Thoracic aorta (tissue), 2 donors: ENCODE results near the gene BBS2. TPM values are rescaled to one million over a fixed set of nuclear protein-coding genes. Genes with fewer than 3 reads are reported as not detected.
"Not testable (repeated sequence)": the region's sequence is repeated elsewhere in the genome, so short reads cannot be mapped to it uniquely, and the experiment has no call there.

Experiments used
- ATAC-seq: fragments of 150-250 bp; one replicate; pipeline ENCODE4 v1.8.0; 2017; ENCODE audit warnings: low read depth; ENCODE audit not compliant: insufficient number of reproducible peaks, low FRiP score
- DNase-seq: peaks from one replicate; pipeline ENCODE4 v3.0.0-alpha.2; 2020; ENCODE audit warnings: low spot score
- H3K27ac ChIP-seq, 2 donors: fragments of 200-600 bp; sonication (generic); 1 replicate in 1 of 2; 2 replicates in 1 of 2; pipeline ENCODE4 v1.5.1; 2016; ENCODE audit warnings: mild to moderate bottlenecking in 2 of 2, moderate library complexity in 2 of 2
- H3K27me3 ChIP-seq: fragments of 200-600 bp; sonication (generic); replicated peaks from 2 replicates; pipeline ENCODE4 v1.6.0; 2016; ENCODE audit warnings: mild to moderate bottlenecking; ENCODE audit not compliant: insufficient read depth
- H3K36me3 ChIP-seq: fragments of 200-600 bp; sonication (generic); one replicate; pipeline ENCODE4 v1.5.1; 2016
- H3K4me1 ChIP-seq, 2 donors: fragments of 200-600 bp; sonication (generic); 1 replicate in 1 of 2; 2 replicates in 1 of 2; pipeline versions ENCODE4 v1.5.1 to v1.6.0; 2016; ENCODE audit warnings: low read depth in 2 of 2, mild to moderate bottlenecking in 1 of 2; ENCODE audit not compliant: control insufficient read depth in 1 of 2
- H3K4me3 ChIP-seq: fragments of 200-600 bp; sonication (generic); 2 replicates; pipeline ENCODE4 v1.5.1; 2016; ENCODE audit warnings: mild to moderate bottlenecking
- H3K9me3 ChIP-seq: fragments of 200-600 bp; sonication (generic); 2 replicates; pipeline ENCODE4 v1.5.1; 2016
- total RNA-seq, 2 donors: library from RNA; depleted of rRNA; stranded (reverse); fragments of >200 nt; gene quantifications; one replicate each; pipeline versions ENCODE4 v1.1.0 to v1.2.3, GENCODE V29; 2016
- TF ChIP-seq, protein P1 (sequence below): fragments of 200-600 bp; sonication (generic); IDR thresholded peaks from one replicate; pipeline ENCODE4 v1.5.1; 2019; ENCODE audit warnings: antibody characterized with exemption

BBS2 gene
- total RNA-seq, 2 donors from 2014 or later: 33.3 to 39.3 TPM

DNA sequence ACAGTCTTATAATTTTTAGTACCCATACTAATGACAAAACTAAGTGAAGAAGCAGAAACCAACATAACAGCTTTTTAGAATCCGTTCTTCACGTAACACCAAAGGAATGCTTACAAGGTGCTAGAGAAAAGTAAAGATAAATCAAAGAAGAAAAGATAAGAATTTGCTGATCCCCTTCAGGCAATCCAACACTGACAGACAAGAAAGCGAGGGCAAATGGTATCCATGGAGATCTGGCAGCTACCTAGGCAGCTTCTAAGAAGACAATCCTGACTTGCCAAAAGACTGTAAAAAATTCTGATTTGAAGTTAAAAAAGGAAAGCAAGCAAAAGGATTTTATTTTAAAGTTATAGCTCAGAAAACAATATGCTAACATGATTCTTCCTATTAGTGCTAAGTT is 14.6 kb downstream of the BBS2 start:
- peaks cover 6 to 12% of the 10 kb centered on the region in 2 donors for H3K4me1 ChIP-seq
- DNase-seq (no peak), ATAC-seq (no peak)
- no peaks in the 10 kb centered on the region for H3K9me3 ChIP-seq
- no peaks in the 10 kb centered on the region for H3K27me3 ChIP-seq
- H3K36me3 ChIP-seq: peaks cover 49% of the 10 kb centered on the region
- TF ChIP-seq, protein P1, sequence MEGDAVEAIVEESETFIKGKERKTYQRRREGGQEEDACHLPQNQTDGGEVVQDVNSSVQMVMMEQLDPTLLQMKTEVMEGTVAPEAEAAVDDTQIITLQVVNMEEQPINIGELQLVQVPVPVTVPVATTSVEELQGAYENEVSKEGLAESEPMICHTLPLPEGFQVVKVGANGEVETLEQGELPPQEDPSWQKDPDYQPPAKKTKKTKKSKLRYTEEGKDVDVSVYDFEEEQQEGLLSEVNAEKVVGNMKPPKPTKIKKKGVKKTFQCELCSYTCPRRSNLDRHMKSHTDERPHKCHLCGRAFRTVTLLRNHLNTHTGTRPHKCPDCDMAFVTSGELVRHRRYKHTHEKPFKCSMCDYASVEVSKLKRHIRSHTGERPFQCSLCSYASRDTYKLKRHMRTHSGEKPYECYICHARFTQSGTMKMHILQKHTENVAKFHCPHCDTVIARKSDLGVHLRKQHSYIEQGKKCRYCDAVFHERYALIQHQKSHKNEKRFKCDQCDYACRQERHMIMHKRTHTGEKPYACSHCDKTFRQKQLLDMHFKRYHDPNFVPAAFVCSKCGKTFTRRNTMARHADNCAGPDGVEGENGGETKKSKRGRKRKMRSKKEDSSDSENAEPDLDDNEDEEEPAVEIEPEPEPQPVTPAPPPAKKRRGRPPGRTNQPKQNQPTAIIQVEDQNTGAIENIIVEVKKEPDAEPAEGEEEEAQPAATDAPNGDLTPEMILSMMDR: no peak
- no peak overlapping the region for H3K27ac ChIP-seq
- H3K4me3 ChIP-seq: no peak overlapping the region

DNA sequence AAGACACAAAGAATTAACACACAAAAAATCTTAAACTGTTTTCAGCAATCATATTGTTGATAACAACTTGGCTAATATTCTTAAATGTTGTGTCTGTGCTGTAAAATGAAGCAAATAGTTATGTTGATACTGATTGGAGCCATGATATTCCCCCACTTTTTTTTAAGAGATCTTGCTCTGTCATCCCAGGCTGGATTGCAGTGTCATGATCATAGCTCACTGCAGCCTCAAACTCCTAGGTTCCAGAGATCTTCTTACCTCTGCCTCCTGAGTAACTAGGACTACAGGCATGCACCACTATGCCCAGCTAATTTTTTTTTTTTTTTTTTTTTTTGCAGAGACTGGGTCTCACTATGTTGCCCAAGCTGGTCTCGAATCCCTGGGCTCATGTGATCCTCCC is 26.0 kb downstream of the BBS2 start:
- H3K4me3 ChIP-seq: no peak overlapping the region
- H3K27ac ChIP-seq: no peak overlapping the region

DNA sequence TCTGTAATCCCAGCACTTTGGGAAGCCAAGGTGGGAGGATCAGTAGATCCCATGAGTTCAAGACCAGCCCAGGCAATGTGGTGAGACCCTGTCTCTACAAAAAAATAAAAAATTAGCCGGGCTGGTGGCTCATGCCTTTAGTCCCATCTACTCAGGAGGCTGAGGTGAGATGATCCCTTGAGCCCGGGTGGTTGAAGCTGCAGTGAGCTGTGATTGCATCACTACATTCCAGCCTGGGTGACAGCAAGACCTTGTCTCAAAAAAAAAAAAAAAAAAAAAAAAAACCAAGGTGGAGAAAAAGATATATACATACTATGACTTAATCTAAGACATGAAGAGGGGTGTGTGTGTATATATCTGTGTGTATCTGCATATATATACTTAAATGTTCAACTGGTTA is 26.7 kb downstream of the BBS2 start:
- Histone ChIP-seq H3K4me3 (no peak overlapping the region), H3K9me3 (no peaks in the 10 kb centered on the region), H3K27me3 (no peaks in the 10 kb centered on the region), H3K27ac (no peak overlapping the region), H3K4me1 (no peaks in the 10 kb centered on the region), H3K36me3 (peaks cover 20% of the 10 kb centered on the region)
- DNase-seq (no peak), ATAC-seq (no peak)
- TF ChIP-seq, protein P1: no peak

More for the DNA sequence above, 26.0 kb downstream of the BBS2 start:
- H3K4me1 ChIP-seq: no peaks in the 10 kb centered on the region
- peaks cover 27% of the 10 kb centered on the region for H3K36me3 ChIP-seq
- TF ChIP-seq, protein P1: no peak
- ATAC-seq: no peak
- H3K27me3 ChIP-seq: no peaks in the 10 kb centered on the region
- no peaks in the 10 kb centered on the region for H3K9me3 ChIP-seq
- DNase-seq: no peak

DNA sequence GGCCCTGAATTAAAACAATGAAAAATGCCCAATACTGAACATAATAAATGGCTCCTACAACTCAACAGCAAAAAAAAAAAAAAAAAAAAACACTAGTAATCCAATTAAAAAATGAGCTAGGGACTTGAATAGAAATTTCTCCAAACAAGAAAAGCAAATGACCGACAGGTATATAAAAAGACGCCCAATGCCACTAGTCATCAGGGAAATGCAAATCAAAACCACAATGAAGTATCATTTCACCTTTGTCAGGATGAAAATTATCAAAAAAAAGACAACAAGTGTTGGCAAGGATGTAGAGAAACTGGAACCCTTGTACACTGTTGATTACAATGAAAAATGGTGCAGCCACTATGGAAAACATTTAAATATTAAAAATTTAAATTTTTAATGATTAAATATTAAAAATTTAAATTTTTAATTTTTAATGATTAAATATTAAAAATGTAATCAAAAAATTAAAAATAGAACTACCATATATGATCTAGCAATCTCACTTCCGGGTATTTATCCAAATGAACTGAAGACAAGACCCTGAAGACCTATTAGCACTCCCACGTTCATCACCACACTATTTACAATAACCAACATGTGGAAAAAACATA is 28.1 kb downstream of the BBS2 start:
- H3K27me3 ChIP-seq: no peaks in the 10 kb centered on the region
- DNase-seq (no peak), ATAC-seq (no peak)
- no peaks in the 10 kb centered on the region for H3K9me3 ChIP-seq
- peaks cover 9% of the 10 kb centered on the region for H3K36me3 ChIP-seq
- TF ChIP-seq, protein P1: no peak
- no peak overlapping the region for H3K4me3 ChIP-seq
- H3K4me1 ChIP-seq: no peaks in the 10 kb centered on the region
- no peak overlapping the region for H3K27ac ChIP-seq

DNA sequence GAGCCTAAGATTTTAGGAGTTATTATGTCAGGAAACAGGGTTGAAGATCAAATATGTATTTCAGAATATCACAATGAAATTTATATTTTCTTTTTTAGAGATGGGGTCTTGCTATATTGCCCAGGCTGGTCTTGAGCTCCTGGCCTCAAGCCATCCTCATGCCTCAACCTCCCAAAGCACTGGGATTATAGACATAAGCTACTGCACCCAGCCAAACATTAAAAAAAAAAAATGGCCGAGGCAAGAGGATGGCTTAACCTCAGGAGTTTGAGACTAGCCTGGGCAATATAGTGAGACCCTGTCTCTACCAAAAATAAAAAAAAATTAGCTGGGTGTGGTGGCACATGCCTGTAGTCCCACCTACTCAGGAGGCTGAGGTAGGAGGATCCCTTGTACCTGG is 31.0 kb downstream of the BBS2 start:
- not testable (repeated sequence) for H3K27ac ChIP-seq, ATAC-seq, DNase-seq, H3K4me3 ChIP-seq, H3K9me3 ChIP-seq, H3K4me1 ChIP-seq, H3K27me3 ChIP-seq
- peaks cover 19% of the 10 kb centered on the region for H3K36me3 ChIP-seq

DNA sequence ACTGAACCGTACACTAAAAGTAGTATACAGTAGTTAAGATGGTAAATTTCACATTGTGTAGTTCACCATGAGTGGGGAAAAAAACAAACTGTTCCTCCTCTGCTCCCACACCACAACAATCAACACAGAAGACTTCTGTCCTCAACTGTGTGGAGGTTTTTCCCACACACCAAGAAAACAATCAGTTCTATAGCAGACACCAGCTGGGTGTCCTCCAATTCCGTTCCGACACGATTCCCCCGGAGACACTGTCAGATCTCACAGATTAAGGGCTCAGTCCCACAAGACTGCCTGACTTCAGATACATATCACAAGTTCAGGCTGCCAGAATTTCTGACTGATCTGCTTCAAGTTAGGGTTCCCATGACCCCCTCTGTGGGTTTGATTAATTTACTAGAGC is 31.8 kb downstream of the BBS2 start:
- H3K36me3 ChIP-seq: peaks cover 18% of the 10 kb centered on the region
- no peak overlapping the region for H3K27ac ChIP-seq
- TF ChIP-seq, protein P1: no peak
- ATAC-seq: no peak
- H3K4me1 ChIP-seq: no peaks in the 10 kb centered on the region
- H3K4me3 ChIP-seq: no peak overlapping the region
- no peak for DNase-seq
- no peaks in the 10 kb centered on the region for H3K27me3 ChIP-seq
- no peaks in the 10 kb centered on the region for H3K9me3 ChIP-seq
